ENCODE measurements around the gene RNASE7.
"Not testable (repeated sequence)": the region's sequence is repeated elsewhere in the genome, so short reads cannot be mapped to it uniquely, and the experiment has no call there.

RNASE7 gene

DNA sequence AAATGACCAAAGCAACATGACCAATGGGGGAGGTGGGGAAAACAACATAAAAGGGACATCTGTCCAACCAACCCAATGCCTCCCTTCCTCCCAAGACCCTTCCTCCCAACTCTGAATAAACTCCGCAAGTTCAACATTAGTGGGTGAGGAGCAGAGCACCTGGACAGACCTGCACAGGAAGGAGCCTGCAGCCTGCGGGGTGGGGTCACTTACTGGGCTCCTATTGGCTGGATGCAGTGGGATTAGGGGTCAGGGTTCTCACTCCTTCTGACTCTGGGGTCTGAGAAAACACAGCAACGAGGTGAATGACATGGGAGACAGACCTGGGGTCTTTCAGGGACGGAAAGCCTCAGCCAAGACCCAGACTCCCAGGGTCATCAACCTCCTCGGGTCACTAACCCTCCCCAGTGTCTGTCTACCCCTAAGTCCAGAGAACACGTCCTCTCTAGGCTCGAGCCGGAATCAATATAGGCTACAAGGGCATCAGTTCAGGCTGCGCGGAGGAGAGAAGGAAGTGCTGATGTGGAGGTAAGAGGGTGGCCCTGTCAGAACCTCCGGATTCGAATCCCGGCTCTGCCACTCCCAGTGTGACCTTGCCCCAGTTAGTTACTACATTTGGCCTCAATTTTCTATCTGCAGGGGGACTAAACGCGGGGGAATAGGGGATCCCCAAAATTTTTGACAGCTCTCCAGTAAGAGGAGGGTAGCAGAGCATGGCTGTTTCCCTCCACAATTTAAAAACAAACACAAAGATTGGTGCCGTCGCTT, 18.2 kb upstream of the RNASE7 start:
- DNase-seq: no peak

DNA sequence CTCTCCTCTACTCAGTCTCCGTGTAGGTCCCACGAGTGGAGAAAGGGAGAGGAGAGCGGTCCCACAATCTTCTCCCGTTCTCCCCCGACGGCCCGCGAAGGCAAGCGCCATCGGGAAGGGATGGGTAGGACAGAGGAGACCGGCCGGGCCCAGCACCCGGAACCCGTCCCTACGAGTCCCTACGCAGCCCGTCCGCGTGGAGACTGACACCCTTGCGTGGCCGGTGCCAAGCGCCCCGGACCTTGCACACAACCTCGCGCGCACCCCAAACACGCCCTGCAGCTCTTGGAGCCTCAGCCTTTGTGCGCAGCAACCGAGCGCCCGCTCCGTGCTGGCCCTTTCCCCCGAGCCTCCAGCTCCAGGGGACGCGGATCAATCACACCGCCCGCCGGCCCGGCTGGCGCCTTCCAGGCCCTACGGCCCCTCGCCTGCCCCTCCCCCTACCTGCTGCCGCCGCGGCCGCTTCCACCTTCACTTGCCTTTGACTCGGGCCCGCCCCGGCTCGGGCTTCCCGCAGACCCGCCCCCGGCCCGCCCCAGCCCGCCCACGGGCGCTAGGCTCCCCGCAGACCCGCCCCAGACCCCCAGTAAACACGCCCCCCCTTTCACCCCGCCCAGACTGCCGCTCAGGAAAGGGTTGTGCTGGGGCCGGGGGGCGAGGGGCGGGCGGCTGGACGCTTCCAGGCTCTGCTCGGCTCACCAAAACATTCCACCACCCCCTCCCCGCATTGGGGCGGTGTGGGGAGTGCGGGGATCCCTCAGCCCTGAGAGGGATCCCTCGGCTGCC, 17.4 kb upstream of the RNASE7 start, which contains the start of gene NDRG2:
Gene NDRG2 (minus strand): TSS at position 477 of the 786 bp plus-strand sequence. CDS start 1,746 bp downstream, outside the sequence.
- no peak for DNase-seq

DNA sequence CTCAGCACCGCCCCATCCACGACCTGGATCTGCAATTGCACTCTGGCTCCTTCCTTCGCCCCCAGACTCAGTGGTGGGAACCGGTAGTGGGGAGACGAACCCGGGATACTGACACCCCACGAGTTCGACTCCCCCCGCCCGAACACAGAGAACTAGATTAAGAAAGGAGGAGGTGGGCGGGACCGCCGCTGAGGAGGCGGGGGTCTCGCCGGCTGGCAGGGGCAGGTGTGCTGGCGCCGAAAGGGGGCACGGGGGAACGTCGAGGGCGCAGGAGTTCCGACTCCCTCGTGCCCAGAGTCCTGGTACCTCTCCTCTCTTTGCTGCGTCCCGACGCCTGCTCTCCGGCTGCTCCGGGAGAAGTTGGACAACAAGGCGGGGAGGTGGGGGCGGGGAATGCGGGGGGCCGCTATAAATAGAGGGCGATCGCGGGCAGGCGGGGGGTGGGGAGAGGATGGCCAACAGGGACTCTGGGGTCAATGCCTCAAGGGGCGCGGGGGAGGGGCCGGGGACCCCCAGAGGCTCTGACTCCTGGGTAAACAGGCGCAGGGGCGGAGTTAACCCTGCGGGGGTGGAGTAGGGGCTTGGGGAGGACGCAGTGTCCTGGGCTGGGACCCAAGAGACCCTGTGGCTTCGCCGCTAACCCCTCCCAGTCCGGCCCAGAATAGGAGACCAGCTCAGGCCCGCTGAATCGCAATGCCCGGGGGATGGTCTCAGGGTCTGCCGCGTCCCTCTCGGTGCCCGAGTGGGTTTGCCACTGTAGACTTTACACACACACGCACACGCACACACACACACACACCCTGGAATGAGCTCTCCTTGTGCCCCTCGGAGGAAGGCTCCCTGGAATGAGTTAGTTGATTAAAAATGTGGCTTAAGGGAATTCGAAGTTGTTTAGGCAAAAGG, 16.5 kb upstream of the RNASE7 start:
- DNase-seq: no peak

DNA sequence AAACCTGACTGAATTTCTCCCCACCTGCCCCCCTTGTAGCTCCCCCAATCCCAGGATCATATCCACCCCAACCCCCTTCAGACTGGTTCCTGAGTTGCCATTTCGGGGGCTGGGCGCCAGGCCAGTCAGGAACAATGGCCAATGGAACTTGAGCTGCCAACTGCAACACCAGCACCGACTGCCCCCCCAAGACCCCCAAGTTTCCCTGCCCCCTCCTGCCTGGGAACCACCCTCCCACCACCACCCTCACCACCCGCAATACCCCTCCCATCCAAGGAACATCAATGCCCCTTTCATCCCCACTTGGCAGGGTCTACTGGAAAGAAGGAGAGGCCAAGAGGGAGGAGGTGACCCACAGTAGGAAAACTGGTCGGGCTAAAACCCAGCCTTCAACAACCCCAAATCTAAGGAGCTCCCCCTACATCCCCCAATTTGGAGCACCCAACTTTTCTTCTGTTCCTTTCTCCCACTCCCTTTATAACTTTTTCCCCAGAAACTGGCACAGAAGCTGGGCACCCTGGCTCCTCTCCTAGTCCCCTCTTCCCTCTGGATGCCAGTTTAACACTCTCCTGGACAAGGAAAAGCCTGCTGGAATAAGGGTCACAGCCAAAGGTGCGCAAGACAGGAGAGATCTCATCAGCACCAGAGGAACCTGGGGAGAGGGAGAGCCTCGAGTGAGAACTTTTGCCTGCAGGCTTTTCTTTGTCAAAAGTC, 15.7 kb upstream of the RNASE7 start:
- no peak for DNase-seq

DNA sequence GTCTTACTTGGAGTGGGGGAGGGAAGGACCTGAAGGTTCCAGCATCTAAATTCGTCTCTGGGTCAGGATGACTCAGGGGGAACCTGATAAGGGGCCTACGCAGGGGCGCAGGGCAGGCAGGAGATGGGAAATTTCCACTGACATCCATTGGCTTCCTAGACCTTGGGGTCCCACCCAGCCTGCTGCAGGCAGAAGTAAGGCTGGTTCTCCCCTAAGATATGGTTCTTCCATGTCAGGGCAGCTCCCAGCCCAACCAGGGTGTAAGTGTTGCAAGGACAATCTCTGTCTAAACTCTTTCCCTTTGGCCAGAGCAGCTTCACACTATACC, 15.2 kb upstream of the RNASE7 start:
- no peak for DNase-seq

DNA sequence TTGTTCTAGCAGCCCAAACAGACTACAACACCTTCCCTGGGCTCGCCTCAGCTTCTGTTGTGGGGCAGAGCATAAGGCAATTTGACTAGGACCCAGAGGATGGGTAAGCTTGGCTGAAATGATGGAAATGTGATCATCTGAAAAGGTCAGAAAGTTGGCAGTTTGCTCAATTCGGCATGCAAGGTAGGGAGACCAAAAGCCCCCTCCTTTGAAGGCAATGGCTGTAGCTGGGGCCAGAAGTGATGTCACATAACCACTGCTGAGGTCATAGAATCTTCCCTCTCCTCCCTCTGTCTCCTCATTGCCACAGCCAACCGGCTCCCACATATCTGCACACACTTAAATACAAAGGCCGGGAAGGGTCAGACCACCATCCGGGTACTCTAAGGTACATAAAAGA, 12.2 kb upstream of the RNASE7 start, which contains the start of gene TPPP2:
Gene TPPP2 (plus strand): TSS at position 301 of the 400 bp plus-strand sequence. CDS start 365 bp downstream, outside the sequence.
- DNase-seq: no peak

DNA sequence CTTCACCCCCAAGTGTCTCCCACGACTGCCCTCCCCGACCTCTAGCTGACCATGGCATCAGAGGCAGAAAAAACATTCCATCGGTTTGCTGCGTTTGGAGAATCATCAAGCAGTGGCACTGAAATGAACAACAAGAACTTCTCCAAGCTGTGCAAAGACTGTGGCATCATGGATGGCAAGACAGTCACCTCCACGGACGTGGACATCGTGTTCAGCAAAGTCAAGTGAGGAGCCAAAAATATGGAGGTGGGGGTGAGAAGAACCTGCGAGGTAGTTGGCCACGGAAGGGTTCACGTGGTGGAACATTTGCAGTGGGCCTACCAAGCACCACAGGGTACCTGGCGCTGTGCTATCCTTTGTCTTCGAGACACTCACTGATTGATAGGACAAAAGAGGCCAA, 11.6 kb upstream of the RNASE7 start:
- DNase-seq: no peak

DNA sequence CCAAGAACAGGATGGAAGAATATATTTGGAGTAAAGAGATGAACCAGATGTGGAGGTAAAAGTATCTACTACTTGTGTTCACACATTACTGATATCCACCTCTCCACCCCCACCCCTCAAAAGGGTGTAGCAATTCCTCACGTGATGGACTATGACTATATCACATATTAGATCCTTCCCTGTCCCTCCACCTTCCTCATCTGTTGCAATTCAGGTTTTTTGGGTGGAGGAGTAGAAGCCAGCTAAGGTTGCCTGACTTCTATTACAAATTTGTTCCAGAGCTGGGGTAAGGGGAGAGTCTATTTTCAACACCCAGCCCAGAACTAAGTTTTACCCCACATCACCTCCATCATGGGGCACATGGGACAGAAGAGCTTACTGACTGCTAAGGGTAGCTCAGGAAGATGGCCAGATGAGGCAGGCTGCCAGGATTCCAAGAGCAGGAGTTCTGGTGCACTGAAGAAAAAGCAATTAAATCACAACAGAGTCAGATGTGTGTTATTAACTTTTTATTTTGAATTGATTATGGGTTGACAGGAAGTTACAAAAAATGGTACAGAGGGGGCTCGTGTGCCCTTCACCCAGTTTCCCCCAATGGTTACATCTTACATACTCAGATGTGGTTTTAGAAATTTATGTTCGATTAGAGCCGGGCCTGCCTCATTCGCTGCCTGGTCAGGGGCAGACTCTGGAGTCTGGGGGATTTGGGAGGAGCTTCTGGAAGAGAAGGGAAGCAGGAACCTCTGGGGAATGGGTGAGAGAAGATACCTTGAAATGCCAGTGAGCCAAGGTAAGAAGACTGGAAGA, 9.6 kb upstream of the RNASE7 start:
- no peak for DNase-seq

DNA sequence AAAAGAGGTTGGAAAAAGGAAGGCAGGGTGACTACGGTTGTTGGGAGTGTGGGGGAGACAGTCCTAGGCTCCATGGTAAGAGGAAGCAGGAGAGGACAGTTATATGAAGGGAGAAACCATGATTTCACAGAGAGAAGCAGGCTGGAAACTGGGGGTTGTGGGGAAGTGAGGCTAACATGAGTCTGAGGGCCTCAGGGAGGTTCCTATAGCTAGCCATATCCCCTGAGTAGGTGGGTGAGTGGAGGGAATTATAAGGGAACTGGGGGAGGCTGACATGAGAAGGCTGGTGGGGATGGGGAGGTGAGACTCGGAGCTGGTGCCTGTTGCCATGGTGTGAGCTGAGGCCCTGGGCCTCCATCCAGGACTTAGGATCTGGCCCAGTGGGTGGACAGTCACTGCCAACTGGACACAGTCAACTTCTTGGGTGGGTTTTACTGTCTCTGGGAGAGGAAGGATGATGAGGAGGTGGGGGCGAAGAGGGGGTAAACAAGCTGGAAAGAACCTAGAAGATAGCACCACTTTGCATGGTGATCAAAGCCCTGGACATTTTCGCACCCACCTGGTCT, 8.9 kb upstream of the RNASE7 start:
- DNase-seq: no peak

DNA sequence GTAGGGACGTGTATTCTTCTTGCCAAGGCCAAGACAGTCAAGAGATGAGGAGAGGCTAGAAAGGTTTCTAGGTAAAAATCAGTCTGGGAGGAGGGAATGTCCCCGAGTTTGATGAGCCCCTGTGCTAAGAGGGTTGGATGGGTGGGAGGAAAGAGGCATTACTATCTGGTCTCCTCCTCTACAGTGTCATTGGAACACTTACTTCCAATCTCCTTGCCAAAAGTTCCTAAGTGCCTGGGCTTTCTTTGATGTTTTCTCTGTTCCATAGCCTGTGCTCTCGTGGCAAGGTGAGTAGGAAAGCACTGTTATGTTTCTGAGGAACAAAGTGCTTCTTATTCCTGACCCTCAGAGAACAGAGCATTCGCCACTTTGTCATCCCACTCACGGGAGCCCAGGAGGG, 7.5 kb upstream of the RNASE7 start, which contains the start of gene RNASE13:
Gene RNASE13 (minus strand): TSS at position 101 of the 400 bp plus-strand sequence. CDS start 519 bp downstream, outside the sequence.
- no peak for DNase-seq

DNA sequence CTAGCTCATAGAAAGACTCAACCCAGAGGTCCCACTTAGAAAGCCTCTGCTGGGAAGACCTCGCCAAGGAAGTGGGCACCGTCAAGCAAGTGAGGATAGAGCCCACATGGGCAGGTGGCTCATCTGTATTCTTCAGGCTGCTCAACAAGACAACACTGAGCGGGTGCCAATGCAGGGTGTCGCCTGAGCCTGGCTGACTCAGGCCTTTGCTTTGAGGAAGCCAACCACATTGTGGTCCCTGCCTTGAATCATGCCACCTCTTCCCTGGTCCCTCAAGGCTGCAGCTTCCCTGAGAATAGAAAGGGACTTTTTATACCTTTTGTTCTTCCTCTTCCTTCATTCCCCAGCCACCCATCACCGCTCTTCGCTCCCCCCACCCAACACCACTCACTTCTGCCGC, 5.4 kb upstream of the RNASE7 start:
- DNase-seq: no peak

DNA sequence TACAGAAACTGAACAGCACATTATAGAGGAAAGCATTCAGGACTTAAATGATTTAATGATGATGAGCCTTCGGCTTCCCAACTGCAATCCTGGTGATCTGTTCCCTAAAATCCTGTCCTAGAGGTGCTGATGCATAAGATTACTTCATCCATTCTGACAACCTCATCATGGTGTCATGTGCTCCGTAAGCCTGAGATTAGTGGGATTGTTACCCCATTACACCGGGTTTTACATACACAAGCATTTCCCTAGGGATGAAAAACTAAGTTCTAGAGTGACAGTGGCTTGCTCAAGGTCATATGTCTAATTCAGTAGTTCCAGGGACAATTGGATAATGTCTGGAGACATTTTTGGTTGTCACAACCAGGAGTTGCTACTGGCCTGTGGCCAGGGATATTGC, 5.0 kb upstream of the RNASE7 start:
- DNase-seq: no peak

DNA sequence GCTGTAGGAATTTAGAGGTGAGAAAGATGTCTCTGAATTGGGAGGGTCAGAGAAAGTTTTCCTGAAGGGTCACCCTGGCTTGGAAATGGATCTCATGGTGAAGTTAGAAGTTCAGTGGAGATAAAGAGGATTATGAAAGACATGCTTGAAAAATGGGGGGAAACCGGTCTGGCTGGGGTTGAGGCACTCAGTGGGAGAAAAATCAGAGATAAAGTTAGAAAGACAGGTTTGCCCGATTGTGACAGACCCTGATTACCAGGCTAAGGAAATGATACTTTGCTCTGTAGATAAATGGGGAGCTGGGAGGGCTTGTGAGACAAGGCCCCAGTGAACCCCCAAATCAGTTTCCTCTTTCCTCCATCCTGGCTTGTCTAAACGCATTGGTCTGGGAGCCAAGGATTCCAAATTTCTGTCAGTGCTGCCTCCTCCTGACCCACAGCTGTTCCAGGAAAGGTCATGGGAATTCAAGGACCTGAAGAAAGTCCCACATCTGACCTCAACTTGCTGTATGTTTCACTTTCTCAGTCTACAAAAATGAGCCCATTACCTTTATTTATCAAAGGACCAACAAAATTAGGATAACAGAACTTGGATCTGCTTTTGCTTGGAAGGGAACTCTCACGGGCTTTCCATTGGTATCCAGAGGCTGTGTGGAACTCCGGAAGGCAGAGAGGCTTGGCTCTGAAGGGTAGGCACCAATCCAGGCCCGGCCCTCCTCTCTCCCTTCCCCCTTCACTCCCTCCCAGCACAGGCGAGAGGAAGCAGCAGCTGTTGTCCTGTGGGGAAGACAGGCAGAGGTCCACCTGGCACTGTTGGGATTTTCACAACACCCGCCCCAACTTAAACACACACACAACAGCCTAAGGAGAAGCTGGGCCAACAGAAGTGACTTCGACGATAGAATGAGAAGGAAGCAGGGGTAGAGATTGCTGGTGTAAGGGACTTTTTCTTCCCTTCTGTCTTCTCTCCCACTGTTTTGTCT, 3.4 kb upstream of the RNASE7 start:
- no peak for DNase-seq

DNA sequence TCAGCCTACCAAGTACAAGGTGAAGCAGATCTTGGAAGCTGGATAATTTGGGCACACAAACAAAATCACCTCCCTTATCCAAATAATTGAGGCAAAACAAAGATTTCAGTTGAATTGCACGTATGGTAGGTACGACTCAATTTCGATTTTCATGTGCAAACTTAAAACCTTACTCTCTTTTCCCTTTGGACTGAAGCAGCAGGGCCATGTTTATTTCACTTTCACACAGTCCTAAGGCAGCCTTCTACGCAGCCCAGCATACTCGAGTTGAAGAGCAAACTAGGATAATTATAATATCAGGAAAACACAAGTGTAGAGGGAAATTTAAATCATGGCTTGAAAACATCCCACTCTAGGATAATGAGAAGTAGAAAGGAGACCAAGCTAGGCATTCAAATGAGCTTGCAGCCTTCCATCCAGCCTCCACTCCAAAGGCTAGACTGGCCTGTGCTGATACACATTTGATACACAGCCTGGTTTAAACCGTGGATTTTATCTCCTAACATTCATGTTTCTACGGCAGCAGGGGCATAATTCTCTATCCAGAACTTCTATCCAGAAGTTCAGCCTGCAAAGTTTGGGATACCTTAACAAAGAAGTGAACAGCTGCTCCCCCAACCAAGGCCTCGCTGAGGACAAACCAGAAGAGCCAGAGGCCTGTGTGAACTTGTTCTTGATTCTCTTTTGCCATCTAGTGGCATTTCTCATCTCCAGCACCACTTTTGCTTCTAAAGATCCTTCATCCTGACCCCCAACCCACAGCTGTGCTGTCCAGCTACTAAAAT, 2.4 kb upstream of the RNASE7 start:
- peak in 1 of 2 donors; percentile 57 for DNase-seq

DNA sequence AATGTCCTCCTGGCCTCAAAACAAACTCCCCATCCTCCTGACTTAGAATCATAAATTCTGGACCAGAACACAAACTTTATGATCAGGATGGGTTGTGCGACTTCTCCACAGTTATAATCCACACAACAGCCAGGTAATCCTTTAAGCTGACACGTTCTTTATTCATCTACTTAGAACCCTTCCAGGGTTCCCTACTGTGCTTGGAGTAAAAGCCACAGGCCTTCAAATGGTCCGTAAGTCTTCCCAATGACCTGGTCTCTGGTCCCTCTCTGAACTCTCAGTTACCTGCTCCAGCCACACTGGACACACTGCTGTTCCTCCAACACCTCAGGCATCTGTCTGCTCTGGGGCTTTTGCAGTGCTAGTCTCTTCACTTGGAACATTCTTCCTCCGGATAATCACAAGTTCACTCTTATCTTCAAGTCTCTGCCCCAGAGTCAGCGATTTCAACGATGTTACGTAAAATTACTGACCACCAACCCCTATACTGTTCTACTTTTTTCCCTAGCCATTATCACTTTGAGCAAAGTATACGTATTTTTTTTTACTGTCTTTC, 1.7 kb upstream of the RNASE7 start:
- DNase-seq: no peak

DNA sequence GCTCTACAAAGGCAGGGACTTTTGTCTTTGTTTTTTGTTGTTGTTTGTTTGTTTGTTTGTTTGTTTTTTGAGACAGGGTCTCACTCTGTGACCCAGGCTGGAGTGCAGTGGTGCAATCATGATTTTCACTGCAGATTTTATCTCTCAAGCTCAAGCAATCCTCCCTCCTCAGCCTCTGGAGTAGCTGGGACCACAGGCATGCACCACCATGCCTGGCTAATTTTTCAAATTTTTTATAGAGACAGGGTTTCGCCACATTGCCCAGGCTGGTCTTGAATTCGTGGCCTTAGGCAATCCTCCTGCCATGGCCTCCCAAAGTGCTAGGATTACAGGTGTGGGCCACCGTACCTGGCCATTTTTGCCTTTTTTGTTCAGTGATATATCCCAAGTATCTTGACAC, 1.2 kb upstream of the RNASE7 start:
- not testable (repeated sequence) for DNase-seq

DNA sequence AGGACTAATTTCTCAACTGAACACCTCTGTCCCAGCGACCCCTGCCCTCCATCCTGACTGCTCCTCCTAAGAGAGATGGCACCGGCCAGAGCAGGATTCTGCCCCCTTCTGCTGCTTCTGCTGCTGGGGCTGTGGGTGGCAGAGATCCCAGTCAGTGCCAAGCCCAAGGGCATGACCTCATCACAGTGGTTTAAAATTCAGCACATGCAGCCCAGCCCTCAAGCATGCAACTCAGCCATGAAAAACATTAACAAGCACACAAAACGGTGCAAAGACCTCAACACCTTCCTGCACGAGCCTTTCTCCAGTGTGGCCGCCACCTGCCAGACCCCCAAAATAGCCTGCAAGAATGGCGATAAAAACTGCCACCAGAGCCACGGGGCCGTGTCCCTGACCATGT, 756 bp downstream of the RNASE7 start:
- no peak for DNase-seq

DNA sequence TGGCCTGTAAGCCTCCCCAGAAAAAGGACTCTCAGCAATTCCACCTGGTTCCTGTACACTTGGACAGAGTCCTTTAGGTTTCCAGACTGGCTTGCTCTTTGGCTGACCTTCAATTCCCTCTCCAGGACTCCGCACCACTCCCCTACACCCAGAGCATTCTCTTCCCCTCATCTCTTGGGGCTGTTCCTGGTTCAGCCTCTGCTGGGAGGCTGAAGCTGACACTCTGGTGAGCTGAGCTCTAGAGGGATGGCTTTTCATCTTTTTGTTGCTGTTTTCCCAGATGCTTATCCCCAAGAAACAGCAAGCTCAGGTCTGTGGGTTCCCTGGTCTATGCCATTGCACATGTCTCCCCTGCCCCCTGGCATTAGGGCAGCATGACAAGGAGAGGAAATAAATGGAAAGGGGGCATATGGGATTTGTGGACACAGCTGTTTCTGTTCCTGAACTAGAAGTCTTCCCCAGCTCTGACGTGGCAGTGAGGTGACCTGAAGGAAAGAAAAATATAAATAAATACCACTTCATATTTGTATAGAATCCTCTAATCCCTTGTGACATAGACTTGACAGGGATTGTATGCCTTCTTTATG, 1.3 kb downstream of the RNASE7 start:
- no peak for DNase-seq
